ENCODE results near the gene C11orf71. TPM values are rescaled to one million over a fixed set of nuclear protein-coding genes. Genes with fewer than 3 reads are reported as not detected.

C11orf71 gene
- total RNA-seq, 4 donors from 2014 or later = 3.8 to 6.1 (median 4.9) TPM

DNA sequence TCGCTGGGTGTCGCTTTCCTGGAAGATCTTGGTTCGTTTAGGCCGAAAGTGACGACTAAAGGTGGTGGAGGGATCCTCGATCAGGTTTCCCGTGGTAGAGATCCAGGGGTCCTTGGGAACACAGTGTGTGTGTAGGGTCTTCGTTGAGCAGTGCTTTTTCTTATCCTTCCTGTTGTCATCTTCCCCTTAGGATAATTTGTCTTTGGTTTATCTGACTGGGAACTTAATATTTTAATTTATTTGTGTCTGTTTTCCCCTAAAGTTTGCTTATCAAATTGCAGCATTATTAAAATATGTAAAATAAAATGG lies 558 bp upstream of the C11orf71 start:
- no peaks in the 10 kb centered on the region for H3K9me3 ChIP-seq

DNA sequence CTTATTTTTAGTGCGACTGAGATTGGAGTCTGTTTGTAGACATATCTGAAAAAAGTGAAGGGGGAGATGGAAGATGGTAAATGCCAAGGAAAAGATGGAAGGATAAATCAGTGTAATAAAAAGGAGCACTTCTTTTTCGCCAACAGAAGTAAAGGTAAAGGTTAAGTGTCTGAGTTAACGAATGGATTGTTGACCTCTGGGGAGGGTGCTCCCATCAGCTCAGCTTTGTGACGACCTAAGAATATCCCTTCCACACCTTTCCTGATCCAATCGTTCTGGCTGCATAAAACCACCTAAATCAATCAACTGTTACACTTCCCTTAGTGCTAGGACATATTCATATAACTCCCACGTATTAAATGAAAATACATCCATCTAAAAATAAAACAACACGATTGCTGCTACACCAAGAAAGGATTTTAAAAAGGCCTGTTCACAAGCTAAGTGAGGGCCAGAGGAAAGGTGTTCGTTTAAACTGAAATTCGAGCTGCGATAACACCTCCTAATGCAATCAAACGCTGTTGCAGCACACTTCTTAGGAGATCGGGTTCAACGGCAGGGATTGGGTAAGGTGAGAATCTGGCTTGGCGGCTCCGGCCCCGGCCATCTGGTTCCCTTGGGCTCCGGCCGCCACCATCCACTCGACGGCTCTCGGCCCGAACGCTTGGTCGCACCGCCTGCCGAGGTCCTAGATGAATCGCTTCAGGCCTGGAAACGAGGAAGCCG lies 658 bp downstream of the C11orf71 start:
- H3K27ac ChIP-seq = peak overlapping the region; percentile 95 to 99 (median 97)
- H3K9me3 ChIP-seq = no peaks in the 10 kb centered on the region
- peaks cover 0 to 10% (median 0%) of the 10 kb centered on the region in 3 donors for H3K36me3 ChIP-seq
- DNase-seq = no peak
- intact Hi-C loops (cut with DNase I) = no loop called here
- no peaks in the 10 kb centered on the region for H3K27me3 ChIP-seq
- peaks cover 0 to 73% (median 29%) of the 10 kb centered on the region in 3 donors for H3K4me1 ChIP-seq
- no peak for TF ChIP-seq POLR2A (IDR thresholded peaks at IDR 0.05)
- TF ChIP-seq, protein P1, sequence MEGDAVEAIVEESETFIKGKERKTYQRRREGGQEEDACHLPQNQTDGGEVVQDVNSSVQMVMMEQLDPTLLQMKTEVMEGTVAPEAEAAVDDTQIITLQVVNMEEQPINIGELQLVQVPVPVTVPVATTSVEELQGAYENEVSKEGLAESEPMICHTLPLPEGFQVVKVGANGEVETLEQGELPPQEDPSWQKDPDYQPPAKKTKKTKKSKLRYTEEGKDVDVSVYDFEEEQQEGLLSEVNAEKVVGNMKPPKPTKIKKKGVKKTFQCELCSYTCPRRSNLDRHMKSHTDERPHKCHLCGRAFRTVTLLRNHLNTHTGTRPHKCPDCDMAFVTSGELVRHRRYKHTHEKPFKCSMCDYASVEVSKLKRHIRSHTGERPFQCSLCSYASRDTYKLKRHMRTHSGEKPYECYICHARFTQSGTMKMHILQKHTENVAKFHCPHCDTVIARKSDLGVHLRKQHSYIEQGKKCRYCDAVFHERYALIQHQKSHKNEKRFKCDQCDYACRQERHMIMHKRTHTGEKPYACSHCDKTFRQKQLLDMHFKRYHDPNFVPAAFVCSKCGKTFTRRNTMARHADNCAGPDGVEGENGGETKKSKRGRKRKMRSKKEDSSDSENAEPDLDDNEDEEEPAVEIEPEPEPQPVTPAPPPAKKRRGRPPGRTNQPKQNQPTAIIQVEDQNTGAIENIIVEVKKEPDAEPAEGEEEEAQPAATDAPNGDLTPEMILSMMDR (IDR thresholded peaks at IDR 0.05) = no peak
- peak overlapping the region; percentile 66 to 85 (median 68) for H3K4me3 ChIP-seq
- WGBS, 2 donors = 4 to 7% methylated on average over 15 to 16 of the region's 29 CpGs

More for the DNA sequence above, 558 bp upstream of the C11orf71 start:
- Histone ChIP-seq H3K4me3 (peak overlapping the region; percentile 66 to 85 (median 68)), H3K27me3 (no peaks in the 10 kb centered on the region), H3K36me3 (peaks cover 0 to 21% (median 2%) of the 10 kb centered on the region in 3 donors), H3K4me1 (peaks cover 0 to 74% (median 29%) of the 10 kb centered on the region in 3 donors), H3K27ac (peak overlapping the region; percentile 95 to 99 (median 97))
- intact Hi-C loops (cut with DNase I) = no loop called here
- TF ChIP-seq, protein P1 (IDR thresholded peaks at IDR 0.05) = no peak
- no peak for TF ChIP-seq POLR2A (IDR thresholded peaks at IDR 0.05)
- WGBS, 2 donors = 0% methylated on average over 7 to 8 of the region's 8 CpGs
- no peak for DNase-seq

DNA sequence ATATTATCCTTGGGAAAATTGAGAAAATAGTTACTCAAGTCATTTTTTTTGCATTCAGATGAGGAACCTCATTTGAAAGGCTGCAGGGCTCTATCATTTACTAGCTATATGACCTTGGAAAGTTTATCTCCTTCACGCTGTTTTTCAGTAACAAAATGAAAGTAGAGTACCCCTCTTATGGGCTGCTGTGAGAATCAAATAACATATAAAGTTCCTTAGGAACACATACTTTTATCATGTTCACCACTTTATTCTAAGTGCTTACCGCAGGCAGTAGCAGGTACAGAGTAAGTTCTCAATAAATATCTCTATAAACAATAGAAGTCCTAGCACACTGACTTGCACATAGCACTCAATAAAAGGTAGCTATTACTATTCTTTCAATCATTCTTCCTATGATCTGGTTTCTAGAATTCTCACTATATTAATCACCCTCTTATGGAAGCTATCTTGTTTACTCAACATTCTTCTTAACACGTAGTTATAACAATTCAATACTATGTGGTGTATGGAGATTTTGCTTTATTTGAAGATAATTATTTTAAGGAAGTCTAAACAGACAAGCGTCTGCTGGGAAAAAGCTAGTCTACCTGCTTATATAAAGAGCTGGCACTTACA lies 1.9 kb downstream of the C11orf71 start:
- 65 to 74% methylated on average over 4 of the region's 4 CpGs for WGBS, 2 donors
- no peaks in the 10 kb centered on the region for H3K36me3 ChIP-seq
- H3K27ac ChIP-seq = peak overlapping the region in 1 of 4 donors; percentile 0
- intact Hi-C loops (cut with DNase I) = no loop called here
- H3K4me1 ChIP-seq = peaks cover 0 to 60% (median 22%) of the 10 kb centered on the region in 3 donors
- no peaks in the 10 kb centered on the region for H3K27me3 ChIP-seq
- TF ChIP-seq POLR2A (IDR thresholded peaks at IDR 0.05) = no peak
- TF ChIP-seq, protein P1 (IDR thresholded peaks at IDR 0.05) = no peak
- no peak overlapping the region for H3K4me3 ChIP-seq
- no peaks in the 10 kb centered on the region for H3K9me3 ChIP-seq
- no peak for DNase-seq

DNA sequence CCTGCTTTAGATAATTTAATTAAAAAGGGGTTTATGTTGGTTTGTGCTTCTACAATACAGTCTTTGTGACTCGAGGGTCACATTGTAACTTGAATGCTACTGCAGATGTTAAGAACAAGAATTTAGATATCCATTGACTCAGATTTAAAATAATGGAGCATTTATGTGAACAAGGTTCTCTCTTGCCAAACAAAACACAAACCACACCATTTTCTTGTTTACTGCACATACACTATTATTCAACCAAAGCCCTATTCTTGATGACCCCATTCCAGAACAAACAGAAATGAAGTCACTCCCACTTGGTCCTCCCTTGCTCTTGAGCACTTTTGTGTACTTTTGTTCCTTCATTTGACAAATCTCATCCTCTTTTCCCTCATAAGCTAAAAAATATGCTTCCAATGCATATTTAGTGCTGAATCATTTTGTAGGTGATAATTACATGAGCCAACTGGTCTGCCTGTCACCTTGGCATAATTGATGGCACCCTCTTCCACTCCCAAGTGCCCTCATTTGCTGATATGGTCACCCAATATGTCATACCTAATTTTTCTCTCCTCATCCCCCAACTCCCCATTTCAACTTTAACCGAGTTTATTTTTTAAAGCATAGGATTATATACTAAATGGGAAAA lies 2.8 kb downstream of the C11orf71 start:
- H3K4me3 ChIP-seq = no peak overlapping the region
- H3K27ac ChIP-seq = no peak overlapping the region
- intact Hi-C loops (cut with DNase I) = no loop called here
- no peak for TF ChIP-seq POLR2A (IDR thresholded peaks at IDR 0.05)
- TF ChIP-seq, protein P1 (IDR thresholded peaks at IDR 0.05) = no peak
- peaks cover 0 to 51% (median 22%) of the 10 kb centered on the region in 3 donors for H3K4me1 ChIP-seq
- 69 to 79% methylated on average over 2 of the region's 2 CpGs for WGBS, 2 donors
- no peaks in the 10 kb centered on the region for H3K27me3 ChIP-seq
- no peaks in the 10 kb centered on the region for H3K36me3 ChIP-seq
- no peak for DNase-seq
- no peaks in the 10 kb centered on the region for H3K9me3 ChIP-seq

DNA sequence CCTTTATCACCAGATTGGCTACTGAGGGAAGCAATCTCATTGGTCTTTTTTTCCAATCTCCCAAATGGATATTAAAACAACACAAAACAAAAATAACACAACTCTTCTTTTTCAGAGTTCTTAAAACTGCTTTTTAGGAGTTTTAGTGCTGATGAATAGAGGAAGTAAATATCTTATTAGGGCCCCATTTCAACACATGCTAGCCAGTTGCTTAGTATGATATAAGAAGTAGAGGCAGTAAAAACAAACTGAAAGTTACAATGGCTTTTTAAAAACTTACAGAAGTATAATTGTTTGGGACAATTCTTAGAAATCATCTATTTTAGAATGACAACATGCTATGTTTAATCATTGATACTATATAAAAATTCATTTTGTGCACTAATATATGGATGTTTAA lies 3.4 kb downstream of the C11orf71 start:
- no peak overlapping the region for H3K4me3 ChIP-seq
- H3K36me3 ChIP-seq = no peaks in the 10 kb centered on the region
- H3K27ac ChIP-seq = no peak overlapping the region
- no peaks in the 10 kb centered on the region for H3K9me3 ChIP-seq
- TF ChIP-seq, protein P1 (IDR thresholded peaks at IDR 0.05) = no peak
- TF ChIP-seq POLR2A (IDR thresholded peaks at IDR 0.05) = no peak
- H3K27me3 ChIP-seq = no peaks in the 10 kb centered on the region
- H3K4me1 ChIP-seq = peaks cover 0 to 45% (median 19%) of the 10 kb centered on the region in 3 donors
- intact Hi-C loops (cut with DNase I) = no loop called here
- no peak for DNase-seq

All from esophagus squamous epithelium (tissue), 5 donors.